NCI-H1436 (cell line): ENCODE results near the gene SLC35E4.
"Not testable (repeated sequence)": the region's sequence is repeated elsewhere in the genome, so short reads cannot be mapped to it uniquely, and the experiment has no call there.

Experiments used
- DNase-seq: peaks from one replicate; lab custom pipeline; 2025; lab: John Stamatoyannopoulos, UW

The SLC35E4 gene

GRCh38 chr22:30652852-30653251 is 17.3 kb downstream of the SLC35E4 start:
- DNase-seq = no peak

GRCh38 chr22:30654361-30654760 is 18.8 kb downstream of the SLC35E4 start:
- no peak for DNase-seq

- DNase-seq = no peak
These were observed 20.0 kb downstream of the SLC35E4 start for GRCh38 chr22:30655532-30655931.

- no peak for DNase-seq
These were observed 26.5 kb downstream of the SLC35E4 start for GRCh38 chr22:30662040-30662439.

GRCh38 chr22:30664798-30665197 is 29.2 kb downstream of the SLC35E4 start:
- DNase-seq = no peak

- no peak for DNase-seq
These were observed 29.7 kb downstream of the SLC35E4 start for GRCh38 chr22:30665266-30665665.

- DNase-seq = no peak
These were observed 30.2 kb downstream of the SLC35E4 start for GRCh38 chr22:30665786-30666185.

- no peak for DNase-seq
These were observed 31.5 kb downstream of the SLC35E4 start for GRCh38 chr22:30667107-30667493.

- peak; percentile 89 for DNase-seq
These were observed 32.2 kb downstream of the SLC35E4 start, which contains the start of gene DUSP18 for GRCh38 chr22:30667494-30668385. DUSP18 (minus strand) TSS chr22:30667875; CDS start chr22:30664003, 3,872 bp downstream.

- DNase-seq = no peak
These were observed 32.8 kb downstream of the SLC35E4 start for GRCh38 chr22:30668386-30668710.

- DNase-seq = no peak
These were observed 35.5 kb downstream of the SLC35E4 start for GRCh38 chr22:30671071-30671470.

GRCh38 chr22:30673136-30673535 is 37.6 kb downstream of the SLC35E4 start:
- DNase-seq = no peak

GRCh38 chr22:30674482-30674881 is 38.9 kb downstream of the SLC35E4 start:
- no peak for DNase-seq

GRCh38 chr22:30675436-30675835 is 39.9 kb downstream of the SLC35E4 start:
- DNase-seq = peak; percentile 18

GRCh38 chr22:30676565-30676964 is 41.0 kb downstream of the SLC35E4 start:
- not testable (repeated sequence) for DNase-seq

- DNase-seq = not testable (repeated sequence)
These were observed 44.5 kb downstream of the SLC35E4 start for GRCh38 chr22:30679895-30680690.

GRCh38 chr22:30680991-30681770 is 45.6 kb downstream of the SLC35E4 start:
- no peak for DNase-seq

GRCh38 chr22:30681831-30682230 is 46.2 kb downstream of the SLC35E4 start:
- no peak for DNase-seq

GRCh38 chr22:30685178-30685577 is 49.6 kb downstream of the SLC35E4 start:
- no peak for DNase-seq

- no peak for DNase-seq
These were observed 51.8 kb downstream of the SLC35E4 start for GRCh38 chr22:30687358-30687757.

- no peak for DNase-seq
These were observed 54.0 kb downstream of the SLC35E4 start for GRCh38 chr22:30689622-30690021.

GRCh38 chr22:30691204-30691603 is 55.6 kb downstream of the SLC35E4 start:
- DNase-seq = no peak
